ENCODE results near the gene LNP1.

DNA sequence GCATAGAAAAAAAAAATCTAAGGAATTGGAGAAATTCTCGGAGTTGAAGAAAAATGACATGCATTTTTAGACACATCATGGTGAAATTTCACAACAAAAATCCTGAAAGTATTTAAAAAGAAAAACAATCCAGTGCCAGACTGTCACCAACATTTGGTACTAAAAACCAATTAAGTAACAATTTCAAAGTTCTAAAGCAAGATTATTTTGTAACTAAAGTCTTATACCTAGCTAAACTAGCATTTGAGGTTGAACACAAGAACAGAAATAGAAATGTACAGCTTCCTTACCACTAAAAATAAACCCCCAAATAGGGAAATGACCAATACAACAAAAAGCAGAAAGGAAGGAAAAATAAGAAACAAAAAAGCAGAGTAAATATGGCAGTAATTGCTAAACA, 12.3 kb upstream of the LNP1 start:
- no peak for TF ChIP-seq EZH2phosphoT487 (IDR thresholded peaks at IDR 0.05; ENCODE audit: insufficient read depth, low read depth)
- TF ChIP-seq EZH2 (IDR thresholded peaks at IDR 0.05; ENCODE audit: insufficient read depth, poor library complexity, severe bottlenecking): no peak

Measured in GM23248 (cell line).